Measurements from ENCODE around the gene RMND1.
"Not testable (repeated sequence)": the region's sequence is repeated elsewhere in the genome, so short reads cannot be mapped to it uniquely, and the experiment has no call there.

The RMND1 gene

GRCh38 chr6:151451417-151451949 is 443 bp downstream of the RMND1 start:
- no peak for DNase-seq (ENCODE audit: low spot score)

- not testable (repeated sequence) for DNase-seq (ENCODE audit: low spot score)
These were observed 998 bp downstream of the RMND1 start for GRCh38 chr6:151450928-151451327.

DNA sequence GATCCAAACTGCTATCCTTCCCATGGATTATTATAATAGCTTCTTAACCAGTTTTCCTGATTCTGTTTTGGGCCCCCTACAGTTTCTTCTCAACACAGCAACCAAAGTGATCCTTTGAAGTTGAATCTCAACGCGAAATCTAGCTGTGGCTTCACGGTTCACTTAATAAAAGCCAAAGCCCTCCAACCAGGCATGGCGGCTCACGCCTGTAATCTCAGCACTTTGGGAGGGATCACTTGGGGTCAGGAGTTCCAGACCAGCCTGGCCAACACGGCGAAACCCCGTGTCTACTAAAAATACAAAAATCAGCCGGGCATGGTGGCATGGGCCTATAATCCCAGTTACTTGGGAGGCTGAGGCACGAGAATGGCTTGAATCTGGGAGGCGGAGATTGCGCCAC is 3.3 kb downstream of the RMND1 start:
- peak; percentile 29 for DNase-seq (ENCODE audit: low spot score)

GRCh38 chr6:151447237-151447636 is 4.7 kb downstream of the RMND1 start:
- no peak for DNase-seq (ENCODE audit: low spot score)

- peak; percentile 58 for DNase-seq (ENCODE audit: low spot score)
These were observed 6.4 kb downstream of the RMND1 start for GRCh38 chr6:151445482-151445881.

DNA sequence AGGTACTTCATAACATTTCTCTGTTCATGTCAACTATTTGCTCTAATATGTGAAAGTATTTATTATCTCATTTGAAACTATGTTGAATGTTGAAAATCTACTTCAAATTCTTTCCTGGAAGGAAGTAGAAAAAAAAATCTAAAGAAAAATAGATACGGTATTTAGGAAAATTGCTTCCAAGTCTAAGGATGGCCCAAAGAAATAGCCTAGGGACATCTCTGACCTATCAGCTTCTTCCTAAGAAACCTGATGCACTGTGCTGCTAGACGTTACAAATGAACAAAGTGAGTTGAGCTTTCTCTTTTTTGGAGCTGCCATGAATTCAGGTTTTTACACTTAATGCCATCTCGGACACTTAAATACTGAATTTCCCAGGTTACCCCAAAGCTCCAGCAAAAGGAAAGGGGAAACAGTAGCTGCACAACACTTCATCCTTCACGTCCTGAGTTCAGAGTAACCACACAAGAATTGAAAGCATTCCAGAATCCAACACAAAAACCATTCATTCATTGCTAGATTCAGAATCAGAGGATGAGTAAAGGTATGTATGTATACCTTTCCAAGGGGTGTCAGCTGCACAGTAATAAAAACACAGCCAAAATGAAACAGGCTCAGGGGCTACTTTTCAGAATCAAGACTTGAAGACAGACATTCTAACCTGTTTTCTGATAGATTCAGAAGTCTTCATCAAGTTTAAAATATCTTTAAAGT is 7.9 kb downstream of the RMND1 start:
- peak; percentile 26 for DNase-seq (ENCODE audit: low spot score)

DNA sequence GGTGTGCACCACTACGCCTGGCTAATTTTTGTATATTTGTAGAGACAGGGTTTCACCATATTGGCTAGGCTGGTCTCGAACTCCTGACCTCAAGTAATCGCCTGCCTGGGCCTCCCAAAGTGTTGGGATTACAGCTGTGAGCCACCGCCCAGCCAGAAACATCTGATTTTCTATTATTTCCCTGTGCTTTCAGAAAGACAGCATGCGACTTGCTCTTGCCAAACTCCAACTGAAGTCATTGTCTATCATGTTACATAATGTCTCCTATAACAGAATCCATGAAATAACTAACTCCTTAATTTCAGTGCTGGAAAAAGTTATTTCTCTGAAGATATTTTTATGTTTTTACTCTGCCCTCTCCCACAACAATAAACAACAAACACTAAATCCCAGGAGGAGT is 8.5 kb downstream of the RMND1 start:
- no peak for DNase-seq (ENCODE audit: low spot score)

- peak; percentile 21 for DNase-seq (ENCODE audit: low spot score)
These were observed 9.6 kb downstream of the RMND1 start for GRCh38 chr6:151442371-151442770.

DNA sequence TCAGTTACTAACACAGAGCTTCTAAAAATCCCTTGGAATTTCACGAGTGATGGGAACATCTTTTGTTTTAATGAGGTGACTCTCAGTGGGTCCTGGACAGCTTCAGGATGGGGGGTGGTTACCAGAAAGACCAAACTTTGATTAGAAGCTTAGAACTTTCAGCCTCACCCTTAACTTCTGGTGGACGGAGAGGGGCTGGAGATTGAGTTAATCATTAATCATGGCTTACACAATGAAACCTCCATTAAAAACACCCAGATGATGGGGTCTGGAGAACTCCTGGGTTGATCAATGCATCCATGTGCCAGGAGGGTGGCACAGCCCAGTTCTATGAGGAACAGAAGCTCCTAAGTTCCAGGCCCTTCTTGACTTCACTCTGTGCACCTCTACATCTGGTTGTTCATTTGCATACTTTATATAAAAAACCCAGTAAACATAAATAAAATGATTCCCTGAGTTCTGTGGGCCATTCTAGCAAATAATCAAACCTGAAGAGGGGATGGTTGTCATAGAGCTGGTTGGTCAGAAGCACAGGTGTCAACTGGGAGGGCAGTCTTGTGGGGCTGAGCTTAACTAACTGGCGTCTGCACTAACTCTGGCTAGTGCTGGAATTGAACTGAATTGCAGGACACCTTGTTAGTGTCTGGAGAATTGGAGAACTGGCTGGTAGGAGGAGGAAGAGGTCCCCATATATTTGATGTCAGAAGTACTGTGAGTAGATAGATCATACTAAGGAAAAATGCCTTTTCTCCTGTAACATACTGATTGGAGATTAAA is 10.3 kb downstream of the RMND1 start:
- DNase-seq (ENCODE audit: low spot score), result no peak

GRCh38 chr6:151440930-151441329 is 11.0 kb downstream of the RMND1 start:
- DNase-seq (ENCODE audit: low spot score), result no peak

DNA sequence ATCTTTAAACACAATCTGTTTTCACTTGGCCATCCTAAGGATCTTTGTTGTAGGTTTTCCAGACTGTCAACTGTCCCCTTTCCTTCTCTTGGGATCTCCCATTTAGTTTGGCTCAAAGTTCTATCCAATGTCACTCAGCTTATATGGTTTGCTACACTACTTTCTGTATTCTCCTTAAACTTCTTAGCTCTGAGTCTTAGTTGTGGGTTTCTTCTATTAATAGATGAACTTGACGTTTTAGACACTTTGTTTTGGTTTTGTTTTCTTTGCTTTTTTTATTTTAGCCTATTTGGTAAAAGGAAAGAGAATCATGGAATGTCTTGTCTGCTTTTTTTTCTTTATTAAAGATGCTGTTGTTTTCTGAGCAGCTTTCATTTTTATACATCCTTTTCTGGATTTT is 11.4 kb downstream of the RMND1 start:
- DNase-seq (ENCODE audit: low spot score), result no peak

DNA sequence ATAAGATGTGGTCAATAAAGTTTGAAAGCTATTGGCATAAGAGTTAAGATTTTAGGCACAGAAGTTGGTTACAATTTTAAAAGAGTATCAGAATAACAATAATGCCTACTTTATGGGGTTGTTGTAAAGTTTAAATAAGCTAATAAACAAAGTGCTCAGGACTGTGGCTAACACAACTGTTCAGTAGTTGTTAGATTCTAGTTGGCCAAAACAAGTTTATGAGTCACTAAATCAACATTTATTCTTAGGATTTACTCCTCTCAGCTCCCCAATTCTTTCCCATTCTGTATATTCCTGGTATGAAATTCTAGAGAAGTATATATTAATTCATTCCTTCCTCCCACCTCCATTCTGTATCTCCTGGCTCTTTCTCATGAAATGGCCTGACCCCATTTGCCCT is 14.5 kb downstream of the RMND1 start:
- no peak for DNase-seq (ENCODE audit: low spot score)

DNA sequence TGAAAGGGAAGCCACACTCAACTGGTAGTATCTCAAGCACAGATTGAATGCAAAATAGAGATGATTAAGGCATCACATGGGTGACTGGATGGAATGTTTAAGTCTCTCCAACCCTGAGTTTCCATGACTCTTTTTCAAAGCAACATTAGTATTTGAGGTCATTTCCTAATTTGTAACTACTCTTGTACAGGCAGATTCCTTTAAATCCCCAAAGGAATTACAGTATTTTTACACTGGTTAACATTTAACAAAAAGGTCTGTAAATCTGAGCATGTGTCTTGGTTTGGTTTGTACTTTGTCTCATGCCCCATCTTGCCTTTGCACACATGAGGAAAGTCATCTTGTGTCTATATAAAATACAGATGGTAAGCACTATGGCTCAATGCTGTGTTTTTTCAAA is 15.1 kb downstream of the RMND1 start:
- DNase-seq (ENCODE audit: low spot score), result peak; percentile 90

DNA sequence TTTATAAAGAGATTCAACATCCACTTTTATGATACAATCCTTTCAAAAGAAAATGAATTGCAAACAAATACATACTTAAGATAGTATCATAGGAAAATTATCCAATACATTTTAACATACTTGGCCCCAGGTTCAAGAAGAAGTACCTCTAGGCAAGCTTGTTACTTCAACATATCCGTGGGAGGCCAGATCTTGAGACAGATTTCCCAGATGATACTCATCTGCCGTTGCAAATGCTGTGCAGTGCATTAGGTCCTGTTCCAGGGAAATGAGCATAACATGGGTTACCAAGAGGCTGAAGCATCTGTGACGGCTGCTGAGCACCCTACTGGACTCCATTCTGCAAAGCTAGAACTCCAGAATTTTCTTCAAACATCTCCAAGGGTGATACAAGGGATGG is 15.6 kb downstream of the RMND1 start:
- DNase-seq (ENCODE audit: low spot score), result no peak

DNA sequence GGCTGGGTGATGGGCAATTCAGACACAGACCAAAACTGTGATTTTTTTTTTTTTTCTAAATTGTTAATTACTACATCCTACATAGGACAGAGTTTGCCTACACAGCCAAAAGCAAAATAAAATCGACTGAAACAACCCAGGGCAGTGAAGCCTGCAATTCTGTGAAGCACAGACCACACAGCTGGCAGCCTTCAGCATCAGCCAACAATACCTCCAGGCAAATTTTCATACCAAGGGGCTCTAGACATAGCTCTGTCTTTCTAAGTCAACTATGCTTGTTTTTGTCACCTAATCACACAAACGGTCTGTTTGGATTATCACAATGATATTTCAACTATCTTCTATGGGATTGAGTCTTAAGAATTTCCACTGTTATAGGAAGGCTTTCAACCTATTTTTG is 17.6 kb downstream of the RMND1 start:
- no peak for DNase-seq (ENCODE audit: low spot score)

DNA sequence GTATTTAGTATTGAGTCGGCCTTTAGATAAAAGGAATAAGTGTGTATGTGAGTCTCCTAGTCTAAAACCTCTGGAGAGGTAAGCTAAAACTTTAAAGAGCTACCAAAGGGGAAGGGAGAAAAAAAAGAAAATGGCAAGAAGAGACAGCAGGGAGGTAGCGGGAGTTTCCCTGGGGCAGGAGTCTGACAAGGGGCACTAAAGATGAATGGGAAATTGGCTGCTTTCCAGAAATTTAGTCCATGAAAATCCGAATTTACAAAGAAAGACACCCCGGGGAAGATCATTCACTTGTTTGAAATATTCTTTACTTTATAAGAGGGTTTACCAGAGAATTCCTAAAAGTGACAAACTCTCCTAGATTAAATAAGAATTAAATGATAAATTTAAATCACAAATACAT is 19.3 kb downstream of the RMND1 start:
- DNase-seq (ENCODE audit: low spot score), result no peak

- no peak for DNase-seq (ENCODE audit: low spot score)
These were observed 20.6 kb downstream of the RMND1 start for GRCh38 chr6:151431337-151431736.

- DNase-seq (ENCODE audit: low spot score), result no peak
These were observed 21.0 kb downstream of the RMND1 start for GRCh38 chr6:151430886-151431285.

DNA sequence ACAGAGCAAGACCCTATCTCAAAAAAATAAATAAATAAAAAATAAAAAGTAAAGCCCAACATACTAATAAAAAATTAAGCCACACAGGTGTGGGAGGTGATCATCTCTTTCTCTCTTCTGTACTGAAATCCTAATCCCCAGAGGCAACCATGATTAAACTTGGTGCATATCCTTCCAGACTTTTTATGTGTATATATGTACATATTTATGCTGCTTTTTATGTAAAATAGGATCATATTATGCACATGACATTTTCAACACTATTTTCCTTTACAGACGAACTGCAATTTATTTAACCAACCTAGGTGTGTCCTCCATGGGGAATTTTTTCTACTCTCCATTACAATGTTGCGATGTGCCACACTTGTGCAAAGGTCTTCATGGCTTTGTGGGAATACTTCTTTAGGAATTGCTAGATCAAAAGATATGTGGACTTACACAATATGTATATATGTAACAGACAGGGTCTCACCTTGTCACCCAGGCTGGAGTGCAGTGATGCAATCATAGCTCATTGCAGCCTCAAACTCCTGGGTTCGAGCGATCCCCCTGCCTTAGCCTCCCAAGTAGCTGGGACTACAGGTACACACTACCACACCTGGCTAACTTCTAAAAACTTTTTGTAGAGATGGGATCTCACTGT is 23.7 kb downstream of the RMND1 start:
- DNase-seq (ENCODE audit: low spot score), result no peak

DNA sequence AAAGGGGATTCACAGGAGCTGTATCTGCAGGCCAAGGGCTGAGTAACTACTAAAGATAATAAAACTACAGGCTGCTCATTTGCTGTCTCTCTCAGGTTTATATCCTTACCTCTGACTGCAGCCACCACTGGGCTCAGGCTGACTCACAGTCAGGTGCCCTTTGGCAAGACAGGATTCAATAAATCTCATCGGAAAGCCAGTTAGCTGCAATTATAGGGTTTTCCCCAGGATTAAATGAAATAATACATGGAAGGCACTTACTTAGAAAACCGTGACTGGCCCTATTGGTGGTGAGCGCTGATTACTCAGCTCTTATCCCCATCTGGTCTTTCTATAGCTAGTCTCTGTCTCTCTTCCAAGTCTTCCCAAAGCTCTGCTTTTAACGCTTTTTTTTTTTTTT is 26.4 kb downstream of the RMND1 start:
- DNase-seq (ENCODE audit: low spot score), result peak; percentile 89

DNA sequence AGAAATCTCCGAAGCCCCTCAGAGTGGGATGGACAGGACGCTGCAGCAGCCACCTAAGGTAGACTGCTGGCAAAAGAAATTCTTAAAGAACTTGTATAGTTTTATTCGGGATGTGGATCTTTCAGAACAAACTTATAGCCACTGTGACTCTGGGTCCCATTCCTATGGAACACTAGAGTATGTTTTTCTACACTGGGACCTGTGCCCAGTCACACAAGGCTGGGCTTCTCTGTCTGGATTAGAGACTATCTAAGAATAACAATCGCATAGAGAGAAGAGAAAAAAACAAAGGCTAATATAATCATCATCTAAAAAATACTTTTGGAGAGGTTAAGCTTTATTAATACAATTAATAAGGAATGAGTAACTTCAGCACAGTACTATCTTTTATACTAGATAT is 28.9 kb downstream of the RMND1 start:
- DNase-seq (ENCODE audit: low spot score), result no peak

GRCh38 chr6:151417477-151417876 is 34.4 kb downstream of the RMND1 start:
- no peak for DNase-seq (ENCODE audit: low spot score)
